Measurements from ENCODE around the gene SLC35F2. TPM values are rescaled to one million over a fixed set of nuclear protein-coding genes. Genes with fewer than 3 reads are reported as not detected.

The SLC35F2 gene
- total RNA-seq, 3 donors from 2014 or later, result 5.7 to 6.9 (median 5.8) TPM

DNA sequence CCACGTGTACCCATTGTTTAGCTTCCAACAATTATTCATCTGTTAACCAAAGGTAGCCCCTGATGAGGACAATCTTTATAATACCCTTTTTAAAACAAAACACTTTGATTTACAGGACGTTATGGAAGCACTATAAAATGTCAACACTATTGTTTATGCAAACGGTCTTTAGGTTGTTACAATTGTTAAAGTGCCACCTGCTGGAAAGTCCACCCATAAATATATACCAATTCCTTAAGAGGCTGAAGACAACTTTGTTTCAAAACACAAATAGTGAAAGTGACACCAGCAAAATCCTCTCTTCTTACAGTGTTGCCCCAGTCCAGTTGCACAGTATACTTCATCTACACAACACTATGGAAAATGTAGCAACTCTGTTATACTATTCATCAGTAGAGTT lies 77.8 kb downstream of the SLC35F2 start:
- H3K27me3 ChIP-seq, result no peaks in the 10 kb centered on the region
- H3K4me1 ChIP-seq, result no peaks in the 10 kb centered on the region
- DNase-seq (ENCODE audit: low spot score in 2 of 2), result no peak
- no peak overlapping the region for H3K4me3 ChIP-seq
- H3K9me3 ChIP-seq, result no peaks in the 10 kb centered on the region
- H3K36me3 ChIP-seq, result no peaks in the 10 kb centered on the region
- no peak overlapping the region for H3K27ac ChIP-seq
- TF ChIP-seq, protein P1, sequence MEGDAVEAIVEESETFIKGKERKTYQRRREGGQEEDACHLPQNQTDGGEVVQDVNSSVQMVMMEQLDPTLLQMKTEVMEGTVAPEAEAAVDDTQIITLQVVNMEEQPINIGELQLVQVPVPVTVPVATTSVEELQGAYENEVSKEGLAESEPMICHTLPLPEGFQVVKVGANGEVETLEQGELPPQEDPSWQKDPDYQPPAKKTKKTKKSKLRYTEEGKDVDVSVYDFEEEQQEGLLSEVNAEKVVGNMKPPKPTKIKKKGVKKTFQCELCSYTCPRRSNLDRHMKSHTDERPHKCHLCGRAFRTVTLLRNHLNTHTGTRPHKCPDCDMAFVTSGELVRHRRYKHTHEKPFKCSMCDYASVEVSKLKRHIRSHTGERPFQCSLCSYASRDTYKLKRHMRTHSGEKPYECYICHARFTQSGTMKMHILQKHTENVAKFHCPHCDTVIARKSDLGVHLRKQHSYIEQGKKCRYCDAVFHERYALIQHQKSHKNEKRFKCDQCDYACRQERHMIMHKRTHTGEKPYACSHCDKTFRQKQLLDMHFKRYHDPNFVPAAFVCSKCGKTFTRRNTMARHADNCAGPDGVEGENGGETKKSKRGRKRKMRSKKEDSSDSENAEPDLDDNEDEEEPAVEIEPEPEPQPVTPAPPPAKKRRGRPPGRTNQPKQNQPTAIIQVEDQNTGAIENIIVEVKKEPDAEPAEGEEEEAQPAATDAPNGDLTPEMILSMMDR (IDR thresholded peaks at IDR 0.05), result no peak
- no peak for TF ChIP-seq POLR2AphosphoS5 (IDR thresholded peaks at IDR 0.05)
- TF ChIP-seq POLR2A (IDR thresholded peaks at IDR 0.05), result no peak
- intact Hi-C loops (cut with DNase I; ENCODE audit: low total_unique reads), result loop anchor here (2.0 kb wide), 1 partner anchor 66 kb away; no protein-coding TSS in a partner anchor

DNA sequence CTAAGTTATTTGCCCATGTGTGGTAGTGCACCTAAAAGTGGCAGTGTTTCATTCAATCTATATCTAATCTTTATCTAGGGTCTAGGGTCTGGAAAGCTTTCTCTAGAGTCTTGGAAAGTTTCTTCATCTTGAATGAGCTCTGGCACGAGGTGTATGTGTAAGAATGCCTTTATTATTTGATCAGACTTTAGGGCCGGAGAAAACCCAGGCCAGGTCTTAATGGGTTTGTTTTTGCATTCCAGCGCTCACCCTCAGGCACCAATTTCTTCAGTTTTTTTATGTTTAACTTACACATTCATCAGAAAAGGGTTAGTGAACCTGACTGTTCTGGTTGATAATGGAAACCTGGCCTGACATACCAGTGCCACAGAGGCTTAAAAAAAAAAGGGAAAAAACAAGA lies 78.5 kb downstream of the SLC35F2 start:
- Histone ChIP-seq H3K36me3 (no peaks in the 10 kb centered on the region), H3K4me1 (no peaks in the 10 kb centered on the region), H3K9me3 (no peaks in the 10 kb centered on the region), H3K27me3 (no peaks in the 10 kb centered on the region), H3K4me3 (no peak overlapping the region), H3K27ac (no peak overlapping the region)
- TF ChIP-seq POLR2AphosphoS5 (IDR thresholded peaks at IDR 0.05) (no peak), POLR2A (IDR thresholded peaks at IDR 0.05) (no peak)
- TF ChIP-seq, protein P1 (IDR thresholded peaks at IDR 0.05), result no peak
- DNase-seq (ENCODE audit: low spot score in 2 of 2), result no peak
- intact Hi-C loops (cut with DNase I; ENCODE audit: low total_unique reads), result loop anchor here (2.0 kb wide), 1 partner anchor 65 kb away; no protein-coding TSS in a partner anchor

DNA sequence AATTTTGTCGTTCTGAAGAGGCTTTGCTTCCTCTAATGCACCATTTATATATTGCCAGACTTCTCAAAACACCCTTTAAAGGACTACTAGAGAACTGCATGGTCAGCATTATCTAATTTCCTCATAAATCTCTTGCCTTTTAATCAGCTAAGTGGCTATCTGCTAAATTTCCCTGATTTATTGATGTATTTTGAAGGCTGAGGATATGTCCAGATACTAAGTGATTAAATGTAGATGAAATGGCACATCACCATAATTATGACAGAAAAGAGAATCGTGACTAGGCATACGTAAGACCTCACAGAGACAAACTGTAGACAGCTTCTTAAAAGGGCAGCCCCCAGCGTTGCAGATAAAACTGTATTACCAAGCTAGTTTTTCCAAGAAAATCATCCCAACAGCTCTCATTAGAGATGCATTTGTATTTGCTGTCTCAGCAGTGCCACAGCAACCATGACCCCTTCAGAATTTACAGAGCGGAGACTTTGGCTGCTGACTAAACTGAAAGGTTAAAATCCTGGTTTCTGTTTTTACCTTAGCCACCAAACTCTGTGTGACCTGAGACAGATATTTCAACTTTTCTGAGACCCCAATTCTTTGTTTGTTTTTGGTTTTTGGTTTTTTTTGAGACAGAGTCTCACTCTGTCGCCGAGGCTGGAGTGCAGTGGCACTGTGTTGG lies 79.6 kb downstream of the SLC35F2 start:
- no peaks in the 10 kb centered on the region for H3K36me3 ChIP-seq
- no peaks in the 10 kb centered on the region for H3K27me3 ChIP-seq
- H3K27ac ChIP-seq, result no peak overlapping the region
- H3K4me3 ChIP-seq, result no peak overlapping the region
- DNase-seq (ENCODE audit: low spot score in 2 of 2), result no peak
- no peaks in the 10 kb centered on the region for H3K4me1 ChIP-seq
- no peak for TF ChIP-seq POLR2A (IDR thresholded peaks at IDR 0.05)
- TF ChIP-seq, protein P1 (IDR thresholded peaks at IDR 0.05), result no peak
- no peaks in the 10 kb centered on the region for H3K9me3 ChIP-seq
- intact Hi-C loops (cut with DNase I; ENCODE audit: low total_unique reads), result no loop called here

DNA sequence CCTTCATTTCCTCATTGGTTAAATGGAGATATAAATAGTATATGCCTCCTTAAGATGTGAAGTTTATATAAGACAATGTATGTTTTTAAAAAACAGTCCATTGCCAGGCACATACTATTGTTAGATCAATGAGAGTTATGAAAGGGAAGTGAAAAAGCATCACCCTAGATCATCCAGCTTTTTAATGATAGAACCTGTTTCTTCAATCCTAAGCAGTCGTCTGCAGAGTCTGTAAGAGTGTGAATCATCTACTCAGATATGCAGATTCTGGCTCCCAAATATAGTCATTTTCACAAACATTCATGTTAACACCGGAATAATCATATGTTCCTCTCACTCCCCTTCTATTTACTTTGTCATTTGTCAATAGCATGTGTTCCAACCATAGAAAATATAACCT lies 81.5 kb downstream of the SLC35F2 start:
- intact Hi-C loops (cut with DNase I; ENCODE audit: low total_unique reads), result no loop called here
- H3K4me3 ChIP-seq, result no peak overlapping the region
- TF ChIP-seq POLR2A (IDR thresholded peaks at IDR 0.05) (no peak), POLR2AphosphoS5 (IDR thresholded peaks at IDR 0.05) (no peak)
- TF ChIP-seq, protein P1 (IDR thresholded peaks at IDR 0.05), result no peak
- no peaks in the 10 kb centered on the region for H3K27me3 ChIP-seq
- no peak overlapping the region for H3K27ac ChIP-seq
- no peak for DNase-seq (ENCODE audit: low spot score in 2 of 2)
- no peaks in the 10 kb centered on the region for H3K36me3 ChIP-seq
- H3K4me1 ChIP-seq, result no peaks in the 10 kb centered on the region
- H3K9me3 ChIP-seq, result no peaks in the 10 kb centered on the region

DNA sequence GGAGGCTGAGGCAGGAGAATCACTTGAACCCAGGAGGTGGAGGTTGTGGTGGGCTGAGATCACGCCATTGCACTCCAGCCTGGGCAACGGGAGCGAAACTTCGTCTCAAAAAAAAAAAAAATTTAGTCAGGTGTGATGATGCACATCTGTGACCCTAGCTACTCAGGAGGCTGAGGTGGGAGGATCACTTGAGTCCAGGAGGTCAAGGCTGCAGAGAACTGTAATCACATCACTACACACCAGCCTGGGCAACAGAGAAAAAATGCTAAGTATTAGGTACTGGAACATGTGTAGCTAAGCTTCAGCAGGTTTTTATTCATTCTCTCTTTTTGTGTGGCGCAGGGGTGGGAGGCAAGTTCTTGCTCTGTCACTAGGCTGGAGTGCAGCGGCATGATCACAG lies 82.5 kb downstream of the SLC35F2 start:
- H3K36me3 ChIP-seq, result no peaks in the 10 kb centered on the region
- H3K27ac ChIP-seq, result no peak overlapping the region
- DNase-seq (ENCODE audit: low spot score in 2 of 2), result no peak
- TF ChIP-seq POLR2A (IDR thresholded peaks at IDR 0.05), result no peak
- no peak for TF ChIP-seq POLR2AphosphoS5 (IDR thresholded peaks at IDR 0.05)
- TF ChIP-seq, protein P1 (IDR thresholded peaks at IDR 0.05), result no peak
- H3K9me3 ChIP-seq, result no peaks in the 10 kb centered on the region
- H3K4me1 ChIP-seq, result no peaks in the 10 kb centered on the region
- no peaks in the 10 kb centered on the region for H3K27me3 ChIP-seq
- intact Hi-C loops (cut with DNase I; ENCODE audit: low total_unique reads), result no loop called here
- H3K4me3 ChIP-seq, result no peak overlapping the region

All from breast epithelium (tissue), 4 donors.